Measurements from ENCODE around the gene EME1.
"Not testable (repeated sequence)": the region's sequence is repeated elsewhere in the genome, so short reads cannot be mapped to it uniquely, and the experiment has no call there.

Gene EME1, protein sequence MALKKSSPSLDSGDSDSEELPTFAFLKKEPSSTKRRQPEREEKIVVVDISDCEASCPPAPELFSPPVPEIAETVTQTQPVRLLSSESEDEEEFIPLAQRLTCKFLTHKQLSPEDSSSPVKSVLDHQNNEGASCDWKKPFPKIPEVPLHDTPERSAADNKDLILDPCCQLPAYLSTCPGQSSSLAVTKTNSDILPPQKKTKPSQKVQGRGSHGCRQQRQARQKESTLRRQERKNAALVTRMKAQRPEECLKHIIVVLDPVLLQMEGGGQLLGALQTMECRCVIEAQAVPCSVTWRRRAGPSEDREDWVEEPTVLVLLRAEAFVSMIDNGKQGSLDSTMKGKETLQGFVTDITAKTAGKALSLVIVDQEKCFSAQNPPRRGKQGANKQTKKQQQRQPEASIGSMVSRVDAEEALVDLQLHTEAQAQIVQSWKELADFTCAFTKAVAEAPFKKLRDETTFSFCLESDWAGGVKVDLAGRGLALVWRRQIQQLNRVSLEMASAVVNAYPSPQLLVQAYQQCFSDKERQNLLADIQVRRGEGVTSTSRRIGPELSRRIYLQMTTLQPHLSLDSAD

DNA sequence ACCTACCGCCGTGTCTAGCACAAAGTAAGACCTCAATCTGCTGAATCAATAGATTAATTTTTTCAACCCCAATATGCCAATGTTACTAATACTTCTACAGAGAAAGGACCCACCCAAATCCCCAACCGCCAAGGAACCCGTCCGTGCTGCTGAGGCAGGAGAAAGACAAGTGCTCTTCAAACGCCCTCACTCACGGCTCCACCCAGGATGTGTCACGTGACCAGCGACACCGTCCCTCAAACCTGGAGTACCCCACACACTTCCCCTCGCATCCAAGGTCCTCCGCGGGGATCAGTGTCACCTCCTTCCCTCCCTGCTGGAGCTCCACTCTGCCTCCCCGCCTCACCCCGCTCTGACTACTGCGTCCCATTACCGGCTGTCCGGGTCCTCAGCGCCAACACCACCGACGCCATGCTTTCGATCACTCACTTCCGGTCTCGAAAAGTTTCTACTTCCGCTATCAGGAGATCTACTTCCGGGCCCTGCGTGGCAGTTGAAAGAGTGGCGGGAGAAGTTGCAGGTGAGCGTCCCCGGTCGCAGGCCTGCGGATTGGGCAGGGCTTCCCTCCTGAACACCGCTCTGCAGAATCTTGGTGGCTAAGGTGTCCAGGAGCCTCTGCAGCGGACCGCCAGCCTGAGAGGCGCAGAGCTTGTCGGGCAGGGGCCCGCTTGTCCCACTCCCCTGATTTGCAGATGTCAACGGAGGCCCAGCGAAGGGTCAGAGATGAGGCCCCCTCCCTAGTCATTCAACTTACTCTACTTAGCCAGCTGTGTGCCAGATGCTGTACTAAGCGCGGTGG, at the start of gene EME1, which contains the start of gene MRPL27:
EME1 (plus strand) TSS at position 472 of the 799 bp plus-strand sequence. CDS start 1,980 bp downstream, outside the sequence.
MRPL27 (minus strand) TSS at position 427 of the 799 bp plus-strand sequence; CDS start at position 413, 14 bp downstream.
- FAIRE-seq = no peak

DNA sequence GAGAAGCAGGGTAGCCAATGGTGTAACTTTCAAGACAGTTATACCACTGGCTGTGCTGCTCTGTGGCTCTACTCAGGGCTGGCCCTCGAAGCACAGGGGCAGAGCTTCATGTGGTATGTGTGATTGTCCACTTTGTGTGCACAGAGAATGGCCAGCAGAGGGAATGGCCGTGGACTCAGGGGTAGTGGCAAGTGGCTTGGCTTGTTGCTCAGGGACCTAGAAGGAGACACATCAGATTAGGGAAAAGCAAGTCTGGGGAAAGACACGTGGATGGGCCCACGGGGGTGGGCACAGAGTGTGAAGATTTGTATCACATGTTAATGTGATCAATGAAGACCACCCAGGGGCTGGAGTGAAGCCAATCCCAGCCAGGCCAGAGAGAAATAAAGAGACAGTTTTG, 47.1 kb upstream of the EME1 start:
- no peak for FAIRE-seq

GRCh38 chr17:50326831-50327364, 46.1 kb upstream of the EME1 start:
- FAIRE-seq = no peak

- no peak for FAIRE-seq
Observed at GRCh38 chr17:50328363-50329325, 44.4 kb upstream of the EME1 start.

DNA sequence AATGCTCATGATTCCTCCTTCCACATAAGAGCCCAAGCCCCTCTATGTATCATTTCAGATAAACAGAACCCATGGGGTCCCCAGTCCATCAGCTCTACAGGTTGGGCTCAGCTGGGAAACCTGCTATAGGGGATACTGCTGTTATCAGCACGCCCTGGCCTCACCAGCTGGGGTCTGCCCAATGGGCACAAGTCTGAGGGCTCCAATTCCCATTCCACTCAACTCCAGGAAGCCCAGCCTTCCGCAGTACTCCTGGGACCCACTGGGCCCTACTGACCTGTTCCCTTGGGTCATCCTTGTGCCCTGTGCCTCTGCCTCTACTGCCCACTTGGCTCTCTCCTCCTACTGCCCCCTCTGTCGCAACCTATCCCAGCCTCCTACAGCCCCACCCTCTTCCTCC, 43.3 kb upstream of the EME1 start:
- no peak for FAIRE-seq

DNA sequence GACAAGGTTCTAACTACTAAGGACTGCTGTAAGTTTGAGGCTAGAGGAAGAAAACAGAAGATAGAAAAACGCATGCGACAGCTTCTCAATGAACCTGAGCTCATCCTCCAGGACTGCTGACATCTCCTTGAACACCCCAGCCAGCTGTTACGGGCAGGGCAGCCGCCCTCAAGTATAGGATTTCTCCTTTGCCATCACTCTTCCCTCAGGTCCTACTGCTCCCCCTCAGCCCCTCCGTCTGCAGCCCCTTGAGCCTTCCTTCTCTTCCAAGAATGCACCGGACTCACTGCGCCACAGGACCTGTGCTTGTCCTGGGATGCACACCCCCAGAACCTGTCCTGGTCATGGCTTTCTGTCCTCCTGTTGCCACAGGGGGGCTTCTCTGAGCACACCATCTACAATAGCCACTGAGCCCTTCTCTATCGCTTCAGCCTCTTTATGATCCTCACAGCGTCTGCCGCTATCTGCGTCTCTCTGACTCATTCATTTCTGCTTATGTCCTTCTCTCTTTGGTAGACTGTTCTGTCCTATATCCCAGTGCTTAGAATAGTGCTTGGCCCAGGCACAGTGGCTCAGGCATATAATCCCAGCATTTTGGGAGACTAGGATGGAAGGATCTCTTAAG, 42.8 kb upstream of the EME1 start:
- no peak for FAIRE-seq

GRCh38 chr17:50331085-50331791, 41.8 kb upstream of the EME1 start:
- FAIRE-seq = no peak

DNA sequence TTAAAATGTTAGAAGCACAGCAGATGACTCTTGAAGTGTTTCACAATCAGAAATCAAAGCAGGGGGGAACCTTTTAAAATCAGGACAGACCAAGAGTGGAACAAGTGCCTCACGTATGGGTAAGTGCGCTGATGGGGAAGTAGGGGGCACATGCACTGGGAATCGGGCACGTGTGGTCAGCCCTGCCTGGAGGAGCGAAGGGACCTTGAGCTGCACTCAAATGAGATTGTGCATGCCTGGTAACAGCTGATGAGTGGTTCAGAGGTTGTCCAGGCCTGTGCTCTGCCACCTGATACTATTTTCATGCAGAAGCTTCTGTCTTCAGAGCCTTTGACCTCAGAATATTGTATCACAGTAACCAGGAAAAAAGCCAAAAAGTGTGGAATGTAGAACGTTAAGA, 40.8 kb upstream of the EME1 start:
- FAIRE-seq = no peak

DNA sequence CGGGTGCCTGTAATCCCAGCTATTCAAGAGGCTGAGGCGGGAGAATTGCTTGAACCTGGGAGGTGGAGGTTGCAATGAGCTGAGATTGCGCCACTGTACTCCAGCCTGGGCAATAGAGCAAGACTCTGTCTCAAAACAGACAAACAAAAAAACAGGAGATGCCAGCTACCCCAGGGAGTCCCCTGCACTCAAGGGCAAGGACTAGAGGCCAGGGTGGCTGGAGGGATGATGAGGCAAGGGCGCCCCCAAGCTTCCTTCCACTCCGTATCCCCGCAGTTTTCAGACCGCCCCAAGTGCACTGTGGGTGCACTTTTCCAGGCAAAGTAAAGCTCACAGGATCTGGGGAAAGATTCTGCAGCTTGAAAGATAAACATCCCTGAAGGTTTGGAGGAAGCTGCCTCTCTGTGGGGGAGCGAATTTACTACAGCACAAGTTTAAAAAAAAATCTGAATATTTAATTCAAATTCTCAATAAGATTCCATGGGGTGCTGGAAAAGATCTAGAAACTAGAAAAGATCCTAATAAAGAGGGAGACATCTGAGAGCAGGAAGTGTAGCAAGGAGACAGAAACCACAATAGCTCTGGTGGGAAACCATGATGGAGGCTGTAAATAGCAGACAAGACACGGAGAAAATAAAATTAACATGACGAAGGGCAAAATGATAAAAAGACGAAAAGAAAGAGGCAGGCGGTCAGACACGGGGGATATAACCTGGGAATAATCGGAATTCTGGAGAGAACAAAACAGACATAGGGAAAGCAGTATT, 39.6 kb upstream of the EME1 start:
- FAIRE-seq = not testable (repeated sequence)

GRCh38 chr17:50337956-50338355, 35.1 kb upstream of the EME1 start:
- FAIRE-seq = no peak

DNA sequence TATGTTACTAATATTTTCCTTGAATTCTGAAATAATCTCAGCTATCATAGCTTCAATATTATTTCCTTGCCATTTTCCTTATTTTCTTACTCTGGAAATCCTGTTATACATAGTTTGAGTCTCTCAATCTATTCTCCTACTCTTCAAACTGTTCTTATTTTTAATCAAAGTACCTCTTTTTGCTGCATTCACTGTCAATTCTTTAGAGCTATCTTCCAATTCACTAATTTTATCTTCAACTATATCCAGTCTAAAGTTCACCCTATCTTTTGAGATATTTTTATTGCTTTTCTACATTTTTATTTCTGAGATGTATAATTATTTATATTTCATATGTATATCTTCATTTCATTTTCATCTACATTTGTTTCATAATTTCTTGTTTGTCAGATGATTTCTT, 34.4 kb upstream of the EME1 start:
- FAIRE-seq = no peak

GRCh38 chr17:50339381-50339780, 33.6 kb upstream of the EME1 start:
- no peak for FAIRE-seq

GRCh38 chr17:50344731-50345365, 28.2 kb upstream of the EME1 start:
- FAIRE-seq = no peak

GRCh38 chr17:50345432-50346312, 27.4 kb upstream of the EME1 start, which contains the start of gene XYLT2:
Gene XYLT2 (plus strand): TSS chr17:50346126. CDS start chr17:50346141, 15 bp downstream.
- no peak for FAIRE-seq

GRCh38 chr17:50346313-50347116, 26.5 kb upstream of the EME1 start:
- no peak for FAIRE-seq

DNA sequence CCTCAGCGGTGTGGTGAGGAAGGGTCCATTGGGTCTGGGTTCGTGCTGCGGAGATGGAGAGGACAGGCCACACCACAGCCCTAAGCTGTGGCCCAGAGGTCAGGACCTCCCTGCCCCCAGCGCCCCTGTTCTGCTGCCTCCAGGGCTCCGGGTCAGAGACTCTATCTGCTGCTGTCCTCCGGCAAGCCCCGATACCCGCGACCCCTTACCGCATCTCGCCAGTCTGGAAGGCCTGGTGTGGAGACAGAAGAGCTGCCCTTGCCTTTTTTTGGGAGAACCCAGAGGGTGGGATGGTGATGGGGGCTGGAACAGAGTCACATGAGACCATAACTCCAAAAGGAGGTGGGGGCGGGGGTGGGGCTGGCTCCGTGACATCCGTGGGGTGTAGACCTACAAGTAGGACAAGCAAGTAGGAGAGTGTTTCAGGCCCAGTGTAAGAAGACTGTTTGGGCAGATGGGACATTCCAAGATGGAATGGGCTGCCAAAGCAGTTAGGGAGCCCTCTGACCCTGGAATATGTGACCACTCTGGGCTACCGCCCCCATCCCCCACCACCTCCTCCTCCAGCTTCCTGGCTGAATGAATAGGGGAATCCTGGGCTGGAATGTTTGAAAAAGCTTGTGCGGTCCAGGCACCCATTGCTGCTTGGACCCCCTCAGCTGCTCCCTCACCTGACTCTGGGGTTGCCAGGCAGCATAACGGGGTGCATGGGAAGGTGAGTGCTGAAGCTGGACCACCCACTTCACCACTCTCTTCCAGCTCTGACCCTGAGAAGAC, 25.7 kb upstream of the EME1 start:
- FAIRE-seq = no peak

DNA sequence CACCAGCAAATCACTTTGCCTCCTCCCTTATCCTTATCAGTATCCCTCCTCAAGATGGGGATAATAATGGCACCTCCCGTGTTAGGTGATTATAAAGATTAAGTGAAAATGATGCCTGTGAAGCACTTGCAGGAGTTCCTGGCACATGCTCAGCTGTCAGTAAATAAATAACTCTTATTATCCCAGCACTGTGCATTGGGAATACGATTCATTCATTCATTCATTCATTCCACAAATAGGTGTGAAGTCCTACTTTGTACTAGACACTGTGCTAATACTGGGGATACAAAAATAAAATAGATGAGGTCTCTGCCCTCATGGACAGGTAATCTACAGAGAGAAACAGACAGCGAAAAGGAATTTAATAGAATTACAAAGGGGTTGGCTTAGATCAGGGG, 25.1 kb upstream of the EME1 start:
- no peak for FAIRE-seq
